T-helper 22 cell (primary cell): ENCODE measurements around the gene STRIP1.
A peak's percentile ranks its signal among the peaks of the same experiment; 100 is the strongest.

ENCODE experiments used
- DNase-seq: peaks from one replicate; pipeline ENCODE4 v3.0.0-alpha.2; 2020; ENCODE audit warnings: low read depth

STRIP1 gene

GRCh38 chr1:110053552-110054428 is 19.4 kb downstream of the STRIP1 start:
- DNase-seq = peak; percentile 17

GRCh38 chr1:110055493-110056284 is 21.3 kb downstream of the STRIP1 start:
- DNase-seq = no peak

GRCh38 chr1:110056285-110056683 is 21.9 kb downstream of the STRIP1 start:
- no peak for DNase-seq

GRCh38 chr1:110056776-110057175 is 22.4 kb downstream of the STRIP1 start:
- DNase-seq = no peak

GRCh38 chr1:110057963-110058518 is 23.6 kb downstream of the STRIP1 start:
- no peak for DNase-seq

- DNase-seq = no peak
These were observed 24.2 kb downstream of the STRIP1 start for GRCh38 chr1:110058591-110058990.

GRCh38 chr1:110059133-110059863 is 24.9 kb downstream of the STRIP1 start:
- no peak for DNase-seq

GRCh38 chr1:110060034-110060661 is 25.7 kb downstream of the STRIP1 start:
- DNase-seq = peak; percentile 23

- DNase-seq = no peak
These were observed 26.2 kb downstream of the STRIP1 start for GRCh38 chr1:110060662-110061060.

GRCh38 chr1:110061341-110061740 is 26.9 kb downstream of the STRIP1 start:
- no peak for DNase-seq

- DNase-seq = no peak
These were observed 28.2 kb downstream of the STRIP1 start for GRCh38 chr1:110062612-110063011.

GRCh38 chr1:110063781-110064180 is 29.4 kb downstream of the STRIP1 start:
- no peak for DNase-seq

- DNase-seq = no peak
These were observed 30.3 kb downstream of the STRIP1 start for GRCh38 chr1:110064576-110065337.

GRCh38 chr1:110065841-110066240 is 31.4 kb downstream of the STRIP1 start:
- DNase-seq = no peak

- no peak for DNase-seq
These were observed 33.1 kb downstream of the STRIP1 start for GRCh38 chr1:110067479-110067892.

GRCh38 chr1:110067893-110068645 is 33.6 kb downstream of the STRIP1 start:
- DNase-seq = no peak

- DNase-seq = no peak
These were observed 34.4 kb downstream of the STRIP1 start for GRCh38 chr1:110068646-110069403.

GRCh38 chr1:110069404-110070281 is 35.2 kb downstream of the STRIP1 start:
- DNase-seq = no peak
